IMR-90 (cell line): ENCODE data around the gene ZNF432. TPM values are rescaled to one million over a fixed set of nuclear protein-coding genes. Genes with fewer than 3 reads are reported as not detected.
A peak's percentile ranks its signal among the peaks of the same experiment; 100 is the strongest.

ENCODE experiments used
- ATAC-seq: fragments of 200-7000 bp; cut with Tn5 transposase; 2 replicates; pipeline ENCODE4 v1.9.1; 2020; ENCODE audit warnings: low read depth, mild to moderate bottlenecking, moderate library complexity
- BruUV-seq: library from RNA; stranded (reverse); fragments of 400-500 nt; replicated peaks from 2 replicates; lab custom pipeline; 2021; lab: Mats Ljungman, UMichigan
- CTCF ChIA-PET: fragments of 300-600 bp; formaldehyde crosslinking; extraction: SDS; loops from one replicate; lab custom pipeline; 2021; ENCODE audit warnings: antibody characterized with exemption; lab: Yijun Ruan, JAX
- POLR2A ChIA-PET: fragments of 300-600 bp; sonication (Branson Sonifier 250); formaldehyde crosslinking; loops from one replicate; lab custom pipeline; 2022; ENCODE audit warnings: antibody characterized with exemption; ENCODE audit not compliant: unreplicated experiment; lab: Charles Lee
- DNase-seq: peaks from one replicate; pipeline ENCODE4 v3.0.0; 2013
- H2AFZ ChIP-seq: replicated peaks from 2 replicates; pipeline ENCODE3; 2013; ENCODE audit warnings: low read length, mild to moderate bottlenecking; ENCODE audit not compliant: poor library complexity
- H2AK5ac ChIP-seq: 2 replicates; pipeline ENCODE4 v1.6.1; 2013; ENCODE audit warnings: low read depth, low read length, inconsistent platforms
- H2AK9ac ChIP-seq: replicated peaks from 2 replicates; pipeline ENCODE3; 2013; ENCODE audit warnings: mild to moderate bottlenecking, low read depth, low read length, moderate library complexity; ENCODE audit not compliant: poor library complexity
- H2BK120ac ChIP-seq: 2 replicates; pipeline ENCODE4 v1.6.1; 2013; ENCODE audit warnings: low read depth, low read length, inconsistent platforms
- H2BK15ac ChIP-seq: 3 replicates; pipeline ENCODE4 v1.6.1; 2013; ENCODE audit warnings: low read depth, low read length, inconsistent platforms
- H2BK20ac ChIP-seq: 2 replicates; pipeline ENCODE4 v1.6.1; 2013; ENCODE audit warnings: low read depth, mild to moderate bottlenecking, inconsistent platforms, low read length, moderate library complexity
- H2BK5ac ChIP-seq: 2 replicates; pipeline ENCODE4 v1.6.1; 2013; ENCODE audit warnings: mild to moderate bottlenecking, low read depth, low read length, inconsistent platforms; ENCODE audit not compliant: poor library complexity, severe bottlenecking
- H3K14ac ChIP-seq: replicated peaks from 2 replicates; pipeline ENCODE4 v1.6.1; 2013; ENCODE audit warnings: low read depth, low read length, inconsistent platforms
- H3K18ac ChIP-seq: 2 replicates; pipeline ENCODE4 v1.6.1; 2013; ENCODE audit warnings: low read depth, low read length, control low read depth
- H3K23ac ChIP-seq: 2 replicates; pipeline ENCODE4 v1.6.1; 2013; ENCODE audit warnings: low read depth, low read length, inconsistent platforms
- H3K27ac ChIP-seq: 2 replicates; pipeline ENCODE4 v1.5.1; 2013; ENCODE audit warnings: mild to moderate bottlenecking, control low read depth, low read length; ENCODE audit not compliant: insufficient read depth
- H3K27me3 ChIP-seq: 2 replicates; pipeline ENCODE4 v1.6.1; 2013; ENCODE audit warnings: low read length; ENCODE audit not compliant: control insufficient read depth, insufficient read depth
- H3K36me3 ChIP-seq: 2 replicates; pipeline ENCODE4 v1.6.1; 2013; ENCODE audit warnings: low read length, mixed read lengths; ENCODE audit not compliant: control insufficient read depth, insufficient read depth
- H3K4ac ChIP-seq: 2 replicates; pipeline ENCODE4 v1.6.1; 2013; ENCODE audit warnings: low read depth, low read length, inconsistent platforms
- H3K4me1 ChIP-seq: 2 replicates; pipeline ENCODE4 v1.6.1; 2013; ENCODE audit warnings: low read length, mixed read lengths; ENCODE audit not compliant: control insufficient read depth, insufficient read depth
- H3K4me2 ChIP-seq: 2 replicates; pipeline ENCODE4 v1.6.1; 2013; ENCODE audit warnings: low read depth, mild to moderate bottlenecking, control low read depth, low read length, moderate library complexity
- H3K4me3 ChIP-seq: 2 replicates; pipeline ENCODE4 v1.5.1; 2013; ENCODE audit warnings: low read depth, mild to moderate bottlenecking, control low read depth, low read length, moderate library complexity; ENCODE audit not compliant: insufficient read depth
- H3K56ac ChIP-seq: 2 replicates; pipeline ENCODE4 v1.6.1; 2013; ENCODE audit warnings: low read length, inconsistent platforms; ENCODE audit not compliant: insufficient read depth; ENCODE audit errors: extremely low read depth
- H3K79me1 ChIP-seq, 2 experiments: 2 replicates each; pipeline ENCODE4 v1.6.1; 2013; ENCODE audit warnings: low read length in 2 of 2, inconsistent platforms in 1 of 2, low read depth in 1 of 2
- H3K9ac ChIP-seq: 2 replicates; pipeline ENCODE4 v1.6.1; 2013; ENCODE audit warnings: low read depth, low read length, control low read depth
- H3K9me1 ChIP-seq: 2 replicates; pipeline ENCODE4 v1.6.1; 2013; ENCODE audit warnings: low read length, inconsistent platforms; ENCODE audit not compliant: insufficient read depth
- H3K9me3 ChIP-seq: 2 replicates; pipeline ENCODE4 v1.6.1; 2013; ENCODE audit warnings: low read length; ENCODE audit not compliant: control insufficient read depth, insufficient read depth
- H4K20me1 ChIP-seq: 2 replicates; pipeline ENCODE4 v1.6.1; 2013; ENCODE audit warnings: low read length, inconsistent platforms; ENCODE audit not compliant: insufficient read depth
- H4K5ac ChIP-seq: 2 replicates; pipeline ENCODE4 v1.6.1; 2013; ENCODE audit warnings: mild to moderate bottlenecking, low read depth, low read length, control low read depth
- H4K8ac ChIP-seq, 2 experiments: 2 replicates each; pipeline ENCODE4 v1.6.1; 2013; ENCODE audit warnings: low read depth in 2 of 2, low read length in 2 of 2, control low read depth in 1 of 2, inconsistent platforms in 1 of 2
- H4K91ac ChIP-seq: 2 replicates; pipeline ENCODE4 v1.6.1; 2013; ENCODE audit warnings: low read depth, low read length, inconsistent platforms; ENCODE audit not compliant: insufficient read depth
- BHLHE40 ChIP-seq: fragments of 150-350 bp; IDR thresholded peaks from 2 replicates; pipeline ENCODE4 v1.6.1; 2016; ENCODE audit warnings: mild to moderate bottlenecking, low read depth, low read length
- CEBPB ChIP-seq: IDR thresholded peaks from 2 replicates; pipeline ENCODE4 v1.6.1; 2012; ENCODE audit warnings: low read depth, low read length, improper control_type of control experiment
- CHD1 ChIP-seq: IDR thresholded peaks from 2 replicates; pipeline ENCODE4 v1.6.1; 2012; ENCODE audit warnings: low read depth, low read length, improper control_type of control experiment
- FOS ChIP-seq: fragments of 150-350 bp; IDR thresholded peaks from 2 replicates; pipeline ENCODE4 v1.6.1; 2016; ENCODE audit warnings: low read depth, low read length
- MAFK ChIP-seq: IDR thresholded peaks from 2 replicates; pipeline ENCODE4 v1.6.1; 2012; ENCODE audit warnings: low read depth, low read length, improper control_type of control experiment
- MXI1 ChIP-seq: IDR thresholded peaks from 2 replicates; pipeline ENCODE4 v1.6.1; 2012; ENCODE audit warnings: low read depth, mild to moderate bottlenecking, low read length, moderate library complexity, borderline replicate concordance
- NFE2L2 ChIP-seq: fragments of 150-350 bp; IDR thresholded peaks from 2 replicates; pipeline ENCODE4 v1.6.1; 2016; ENCODE audit warnings: low read depth, mild to moderate bottlenecking, low read length
- POLR2A ChIP-seq: IDR thresholded peaks from 2 replicates; pipeline ENCODE4 v1.6.1; 2012; ENCODE audit warnings: mild to moderate bottlenecking, low read depth, low read length
- RCOR1 ChIP-seq: IDR thresholded peaks from 2 replicates; pipeline ENCODE4 v1.6.1; 2012; ENCODE audit warnings: mild to moderate bottlenecking, low read length, improper control_type of control experiment; ENCODE audit not compliant: insufficient replicate concordance
- RFX5 ChIP-seq: IDR thresholded peaks from 2 replicates; pipeline ENCODE4 v1.8.0; 2012; ENCODE audit warnings: low read depth, mild to moderate bottlenecking, low read length, moderate library complexity
- USF2 ChIP-seq: fragments of 150-350 bp; IDR thresholded peaks from 2 replicates; pipeline ENCODE4 v1.6.1; 2017; ENCODE audit warnings: mild to moderate bottlenecking, antibody characterized with exemption, low read length, low read depth
- WGBS, 2 experiments: methylation state at CpG; one replicate each; pipeline versions ENCODE4 v1.1.5 to v1.1.7; 2013; ENCODE audit warnings: missing lambda C conversion rate in 2 of 2; ENCODE audit not compliant: insufficient read length in 1 of 2; ENCODE audit errors: extremely low coverage in 2 of 2; 5-methylcytosine and 5-hydroxymethylcytosine counted together
- dilution Hi-C: fragments of 300-500 bp; cut with HindIII; formaldehyde crosslinking; loops from one replicate; pipeline ENCODE4 v1.14.3; 2018; ENCODE audit warnings: low sequenced_read_pairs; ENCODE audit not compliant: unreplicated experiment
- in situ Hi-C: fragments of 300-500 bp; cut with MboI; formaldehyde crosslinking; loops from 3 replicates; pipeline ENCODE4 v1.14.3; 2019; ENCODE audit warnings: low sequenced_read_pairs, inconsistent platforms, mixed read lengths
- intact Hi-C: fragments of 100-400 bp; cut with micrococcal nuclease; formaldehyde crosslinking; loops from 2 replicates; pipeline ENCODE4 v1.10.0; 2022
- polyA plus RNA-seq, 3 experiments: library from polyadenylated mRNA; depleted of rRNA; stranded (reverse); fragments of >200 nt; gene quantifications; 2 replicates each; pipeline ENCODE4 v1.2.3, GENCODE V29; 2012; ENCODE audit warnings: low replicate concordance in 1 of 3
- total RNA-seq: library from RNA; depleted of rRNA; stranded (reverse); fragments of >200 nt; gene quantifications from 2 replicates; pipeline ENCODE4 v1.2.3, GENCODE V29; 2012
- TF ChIP-seq, protein P1 (sequence below): fragments of 150-350 bp; IDR thresholded peaks from 2 replicates; pipeline ENCODE4 v1.6.1; 2016; ENCODE audit warnings: low read depth, mild to moderate bottlenecking, low read length, moderate library complexity, borderline replicate concordance
- TF ChIP-seq, protein P2 (sequence below): conservative IDR thresholded peaks from 2 replicates; pipeline ENCODE4 v1.5.1; 2012; ENCODE audit warnings: mild to moderate bottlenecking, low read depth, low read length, improper control_type of control experiment

ZNF432 gene
- total and polyA plus RNA-seq, 2 of the 4 experiments (the other 2 are of a cell fraction), result 4.5 to 12.4 TPM

DNA sequence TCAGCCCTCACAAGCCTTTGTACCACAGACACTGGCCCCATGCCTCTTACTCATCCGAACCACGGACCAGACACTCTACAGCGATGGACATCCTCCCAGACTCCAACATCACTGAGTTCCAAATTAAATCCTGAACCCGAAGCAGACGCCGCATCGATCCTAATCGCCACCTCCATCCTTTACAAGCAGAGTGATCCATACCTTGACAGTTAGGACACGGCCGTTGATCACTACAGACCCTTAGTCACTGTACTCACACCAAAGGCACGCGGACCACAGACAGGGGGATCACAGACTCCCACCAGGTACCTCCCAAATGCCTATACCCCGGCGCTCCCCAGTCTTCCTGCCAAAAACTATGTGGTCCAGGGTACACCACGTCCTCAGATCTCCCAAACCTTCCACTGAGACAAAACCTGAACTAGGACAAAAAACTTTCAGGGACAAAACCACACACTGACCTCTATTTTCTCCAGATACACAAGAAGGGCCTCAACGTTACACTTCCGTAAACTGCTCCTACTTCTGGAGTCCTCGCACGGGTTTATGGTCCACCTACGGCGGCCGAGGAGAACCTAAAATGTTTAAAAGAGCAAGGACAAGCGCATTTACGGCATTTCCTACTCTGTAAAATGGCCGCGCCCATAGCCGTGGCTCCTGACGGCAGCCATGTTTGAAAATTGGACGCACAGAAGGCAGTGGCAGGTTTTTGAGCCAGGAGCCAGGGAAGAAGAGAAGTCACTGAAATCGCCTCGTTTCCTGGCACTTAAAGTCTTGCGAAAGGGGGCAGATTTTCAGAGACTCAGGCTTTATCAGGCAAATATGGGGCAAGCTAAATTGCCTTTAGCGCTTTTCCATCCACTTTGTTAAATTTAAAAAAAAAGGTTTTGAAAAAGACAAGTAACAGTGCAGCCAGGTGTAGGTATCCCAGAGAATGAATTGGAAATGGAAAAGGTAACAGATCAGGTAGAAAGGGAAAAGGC is 62.0 kb downstream of the ZNF432 start, which contains the start of gene ZNF350:
TSS of gene ZNF350 (minus strand) at position 532 of the 983 bp plus-strand sequence. CDS start 12,480 bp downstream, outside the sequence.
- DNase-seq, result peak; percentile 97
- POLR2A ChIA-PET, result no interaction called here
- Histone ChIP-seq H2BK120ac (no peak within 1 kb of the TSS), H4K5ac (peak within 1 kb of the TSS; percentile 80), H4K8ac (peak within 1 kb of the TSS; percentile 61 to 92), H2AFZ (peak within 1 kb of the TSS; percentile 88), H3K56ac (peak within 1 kb of the TSS; percentile 63), H2BK5ac (peak within 1 kb of the TSS; percentile 45), H3K4me1 (no peaks in the 10 kb centered on the region), H3K36me3 (no peaks in the 10 kb centered on the region; the same call in none of the 2 replicates), H3K14ac (peak within 1 kb of the TSS; percentile 62), H3K18ac (no peak within 1 kb of the TSS), H3K27ac (peak within 1 kb of the TSS; percentile 38), H3K4me2 (peak within 1 kb of the TSS; percentile 91), H2BK15ac (no peak within 1 kb of the TSS), H3K9me3 (peaks cover 14% of the 10 kb centered on the region), H3K27me3 (no peaks in the 10 kb centered on the region), H3K79me1 (peaks cover 8 to 15% of the 10 kb centered on the region in 2 experiments; a peak in 3 of 4 replicates), H4K91ac (peak within 1 kb of the TSS; percentile 14), H2AK5ac (peak within 1 kb of the TSS; percentile 47), H3K4me3 (peak within 1 kb of the TSS; percentile 93), H2AK9ac (peak within 1 kb of the TSS; percentile 79), H3K9me1 (no peaks in the 10 kb centered on the region), H3K23ac (0 out of 2 replicates have a peak within 1 kb of the TSS, but pooled peaks have one; percentile 40), H3K4ac (peak within 1 kb of the TSS; percentile 47), H2BK20ac (no peak within 1 kb of the TSS), H4K20me1 (no peaks in the 10 kb centered on the region), H3K9ac (peak within 1 kb of the TSS; percentile 88)
- dilution Hi-C loops (no loop called here), in situ Hi-C loops (no loop called here), intact Hi-C loops (no loop called here)
- BruUV-seq, result TSS peak; percentile 52
- 0% methylated on average over 11 of the region's 33 CpGs; no CpG with 5 or more reads in 1 of the 2 experiments for WGBS, 2 experiments
- peak; percentile 100 for ATAC-seq
- CTCF ChIA-PET, result no interaction called here
- TF ChIP-seq, protein P1, sequence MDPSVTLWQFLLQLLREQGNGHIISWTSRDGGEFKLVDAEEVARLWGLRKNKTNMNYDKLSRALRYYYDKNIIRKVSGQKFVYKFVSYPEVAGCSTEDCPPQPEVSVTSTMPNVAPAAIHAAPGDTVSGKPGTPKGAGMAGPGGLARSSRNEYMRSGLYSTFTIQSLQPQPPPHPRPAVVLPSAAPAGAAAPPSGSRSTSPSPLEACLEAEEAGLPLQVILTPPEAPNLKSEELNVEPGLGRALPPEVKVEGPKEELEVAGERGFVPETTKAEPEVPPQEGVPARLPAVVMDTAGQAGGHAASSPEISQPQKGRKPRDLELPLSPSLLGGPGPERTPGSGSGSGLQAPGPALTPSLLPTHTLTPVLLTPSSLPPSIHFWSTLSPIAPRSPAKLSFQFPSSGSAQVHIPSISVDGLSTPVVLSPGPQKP, result no peak
- TF ChIP-seq FOS (0 out of 2 replicates have a peak, but pooled peaks have one; percentile 9), NFE2L2 (no peak), CHD1 (peak; percentile 89; the same call in 1 of the 2 replicates), CEBPB (no peak), POLR2A (peak; percentile 85), MAFK (peak; percentile 44; the same call in 1 of the 2 replicates), RCOR1 (peak; percentile 61), MXI1 (peak; percentile 59; the same call in 1 of the 2 replicates), BHLHE40 (peak; percentile 62), RFX5 (no peak), USF2 (no peak)
- TF ChIP-seq, protein P2, sequence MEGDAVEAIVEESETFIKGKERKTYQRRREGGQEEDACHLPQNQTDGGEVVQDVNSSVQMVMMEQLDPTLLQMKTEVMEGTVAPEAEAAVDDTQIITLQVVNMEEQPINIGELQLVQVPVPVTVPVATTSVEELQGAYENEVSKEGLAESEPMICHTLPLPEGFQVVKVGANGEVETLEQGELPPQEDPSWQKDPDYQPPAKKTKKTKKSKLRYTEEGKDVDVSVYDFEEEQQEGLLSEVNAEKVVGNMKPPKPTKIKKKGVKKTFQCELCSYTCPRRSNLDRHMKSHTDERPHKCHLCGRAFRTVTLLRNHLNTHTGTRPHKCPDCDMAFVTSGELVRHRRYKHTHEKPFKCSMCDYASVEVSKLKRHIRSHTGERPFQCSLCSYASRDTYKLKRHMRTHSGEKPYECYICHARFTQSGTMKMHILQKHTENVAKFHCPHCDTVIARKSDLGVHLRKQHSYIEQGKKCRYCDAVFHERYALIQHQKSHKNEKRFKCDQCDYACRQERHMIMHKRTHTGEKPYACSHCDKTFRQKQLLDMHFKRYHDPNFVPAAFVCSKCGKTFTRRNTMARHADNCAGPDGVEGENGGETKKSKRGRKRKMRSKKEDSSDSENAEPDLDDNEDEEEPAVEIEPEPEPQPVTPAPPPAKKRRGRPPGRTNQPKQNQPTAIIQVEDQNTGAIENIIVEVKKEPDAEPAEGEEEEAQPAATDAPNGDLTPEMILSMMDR, result no peak
